ENCODE data around the gene GRB10. TPM values are rescaled to one million over a fixed set of nuclear protein-coding genes. Genes with fewer than 3 reads are reported as not detected.
"Not testable (repeated sequence)": the region's sequence is repeated elsewhere in the genome, so short reads cannot be mapped to it uniquely, and the experiment has no call there.

Gene GRB10
- total RNA-seq, 1 donor from 2014 or later = not detected

GRCh38 chr7:50554431-50555322 is 228.0 kb downstream of the GRB10 start:
- peaks cover 21% of the 10 kb centered on the region for H3K27me3 Mint-ChIP-seq
- DNase-seq = no peak
- POLR2A ChIA-PET = no interaction called here

DNA sequence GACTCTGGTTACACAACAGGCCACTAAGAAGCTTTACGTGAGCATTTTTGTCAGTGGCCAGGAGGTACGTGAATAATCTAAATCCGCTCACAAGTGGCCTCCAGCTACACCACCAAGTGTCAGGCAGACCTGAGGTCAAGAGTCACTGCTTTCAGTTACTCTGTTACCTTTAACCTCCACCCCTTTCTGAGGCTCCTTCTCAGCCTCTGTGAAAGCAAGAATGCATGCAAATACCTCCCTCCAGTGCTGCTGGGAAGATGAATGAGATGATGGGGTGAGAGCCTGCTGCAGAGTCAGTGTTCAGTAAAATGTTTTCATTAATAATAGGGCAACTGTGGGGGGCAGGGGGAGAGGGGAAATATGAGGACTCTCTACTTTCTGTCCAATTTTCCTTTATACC is 228.7 kb downstream of the GRB10 start:
- TF ChIP-seq, protein P1, sequence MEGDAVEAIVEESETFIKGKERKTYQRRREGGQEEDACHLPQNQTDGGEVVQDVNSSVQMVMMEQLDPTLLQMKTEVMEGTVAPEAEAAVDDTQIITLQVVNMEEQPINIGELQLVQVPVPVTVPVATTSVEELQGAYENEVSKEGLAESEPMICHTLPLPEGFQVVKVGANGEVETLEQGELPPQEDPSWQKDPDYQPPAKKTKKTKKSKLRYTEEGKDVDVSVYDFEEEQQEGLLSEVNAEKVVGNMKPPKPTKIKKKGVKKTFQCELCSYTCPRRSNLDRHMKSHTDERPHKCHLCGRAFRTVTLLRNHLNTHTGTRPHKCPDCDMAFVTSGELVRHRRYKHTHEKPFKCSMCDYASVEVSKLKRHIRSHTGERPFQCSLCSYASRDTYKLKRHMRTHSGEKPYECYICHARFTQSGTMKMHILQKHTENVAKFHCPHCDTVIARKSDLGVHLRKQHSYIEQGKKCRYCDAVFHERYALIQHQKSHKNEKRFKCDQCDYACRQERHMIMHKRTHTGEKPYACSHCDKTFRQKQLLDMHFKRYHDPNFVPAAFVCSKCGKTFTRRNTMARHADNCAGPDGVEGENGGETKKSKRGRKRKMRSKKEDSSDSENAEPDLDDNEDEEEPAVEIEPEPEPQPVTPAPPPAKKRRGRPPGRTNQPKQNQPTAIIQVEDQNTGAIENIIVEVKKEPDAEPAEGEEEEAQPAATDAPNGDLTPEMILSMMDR (IDR thresholded peaks at IDR 0.05) = no peak
- intact Hi-C loops (cut with micrococcal nuclease) = no loop called here
- H3K9me3 Mint-ChIP-seq = no peaks in the 10 kb centered on the region
- H3K27ac Mint-ChIP-seq = no peak overlapping the region
- CTCF ChIA-PET = no interaction called here
- no peak overlapping the region for H3K4me3 Mint-ChIP-seq
- no peaks in the 10 kb centered on the region for H3K4me1 Mint-ChIP-seq
- POLR2A ChIA-PET = no interaction called here
- DNase-seq (no peak), ATAC-seq (ENCODE audit: low read depth) (no peak)
- peaks cover 19% of the 10 kb centered on the region for H3K27me3 Mint-ChIP-seq
- H3K36me3 Mint-ChIP-seq (ENCODE audit: low read depth) = no peaks in the 10 kb centered on the region

More at GRCh38 chr7:50554431-50555322, 228.0 kb downstream of the GRB10 start:
- Mint-ChIP-seq H3K27ac (no peak overlapping the region), H3K4me3 (no peak overlapping the region), H3K36me3 (ENCODE audit: low read depth) (no peaks in the 10 kb centered on the region), H3K4me1 (no peaks in the 10 kb centered on the region), H3K9me3 (no peaks in the 10 kb centered on the region)
- TF ChIP-seq, protein P1 (IDR thresholded peaks at IDR 0.05) = no peak
- CTCF ChIA-PET = no interaction called here
- intact Hi-C loops (cut with micrococcal nuclease) = no loop called here
- ATAC-seq (ENCODE audit: low read depth) = no peak

DNA sequence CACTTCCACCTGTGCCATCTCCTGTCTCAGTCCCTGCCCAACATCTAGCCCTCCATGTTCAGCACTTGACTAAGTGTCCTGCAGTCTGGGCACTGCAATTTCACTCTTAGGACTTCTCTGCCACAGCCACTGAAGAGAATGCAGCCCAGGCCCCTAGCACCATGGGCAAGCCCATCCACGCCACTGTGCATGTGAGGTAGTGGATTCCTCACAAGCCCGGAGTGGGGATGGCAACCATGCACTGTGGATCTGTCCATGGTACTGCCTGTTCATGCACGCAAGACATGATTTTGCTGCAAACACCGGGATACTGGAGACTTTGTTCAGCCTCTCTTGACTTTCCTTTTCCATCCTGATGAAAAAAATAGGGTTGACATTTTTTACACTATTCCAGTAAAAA is 229.8 kb downstream of the GRB10 start:
- intact Hi-C loops (cut with micrococcal nuclease) = no loop called here
- no peaks in the 10 kb centered on the region for H3K4me1 Mint-ChIP-seq
- ATAC-seq (ENCODE audit: low read depth) = no peak
- TF ChIP-seq, protein P1 (IDR thresholded peaks at IDR 0.05) = no peak
- CTCF ChIA-PET = no interaction called here
- H3K4me3 Mint-ChIP-seq = no peak overlapping the region
- H3K36me3 Mint-ChIP-seq (ENCODE audit: low read depth) = no peaks in the 10 kb centered on the region
- H3K27ac Mint-ChIP-seq = no peak overlapping the region
- POLR2A ChIA-PET = no interaction called here
- no peak for DNase-seq
- peaks cover 15% of the 10 kb centered on the region for H3K27me3 Mint-ChIP-seq
- H3K9me3 Mint-ChIP-seq = no peaks in the 10 kb centered on the region

DNA sequence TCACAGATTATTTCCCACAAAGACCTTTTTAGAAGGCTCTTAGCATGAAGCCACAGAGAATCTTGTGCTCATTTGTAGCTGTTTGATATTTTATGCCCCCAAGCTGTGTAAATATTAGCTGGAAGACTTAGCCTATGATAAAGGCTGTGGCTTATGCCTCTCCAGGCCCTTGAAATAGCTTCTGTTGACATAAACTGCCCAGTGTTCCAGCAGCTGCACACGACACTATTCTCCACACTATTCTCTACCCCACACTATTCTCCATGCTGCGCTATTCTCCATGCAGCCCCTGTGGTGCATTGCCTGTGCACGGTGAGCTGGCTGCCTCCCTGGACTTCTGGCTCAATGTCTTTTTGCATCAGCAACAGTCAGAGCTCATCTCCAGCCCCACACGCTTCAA is 230.6 kb downstream of the GRB10 start:
- ChIA-PET POLR2A (no interaction called here), CTCF (no interaction called here)
- Mint-ChIP-seq H3K4me1 (no peaks in the 10 kb centered on the region), H3K27ac (no peak overlapping the region), H3K27me3 (peaks cover 9% of the 10 kb centered on the region), H3K9me3 (no peaks in the 10 kb centered on the region), H3K4me3 (no peak overlapping the region), H3K36me3 (ENCODE audit: low read depth) (no peaks in the 10 kb centered on the region)
- intact Hi-C loops (cut with micrococcal nuclease) = no loop called here
- no peak for ATAC-seq (ENCODE audit: low read depth)
- DNase-seq = no peak
- TF ChIP-seq, protein P1 (IDR thresholded peaks at IDR 0.05) = no peak

GRCh38 chr7:50545613-50546012 is 237.1 kb downstream of the GRB10 start:
- H3K27me3 Mint-ChIP-seq; POLR2A ChIA-PET; ATAC-seq (ENCODE audit: low read depth); H3K4me1 Mint-ChIP-seq; H3K4me3 Mint-ChIP-seq; DNase-seq; intact Hi-C loops (cut with micrococcal nuclease); CTCF ChIA-PET; H3K9me3 Mint-ChIP-seq; H3K36me3 Mint-ChIP-seq (ENCODE audit: low read depth); H3K27ac Mint-ChIP-seq: not testable (repeated sequence)

All from activated B cell treated with CpG ODN at 0.5 μM for 24 hours (primary cell).